HL-60/S4 (cell line): ENCODE measurements around the gene MYADML2.

Source experiments
- in situ Hi-C: fragments of 300-500 bp; cut with MboI; formaldehyde crosslinking; loops from 2 replicates; pipeline ENCODE4 v1.14.3; 2022; ENCODE audit warnings: low sequenced_read_pairs

Gene MYADML2

DNA sequence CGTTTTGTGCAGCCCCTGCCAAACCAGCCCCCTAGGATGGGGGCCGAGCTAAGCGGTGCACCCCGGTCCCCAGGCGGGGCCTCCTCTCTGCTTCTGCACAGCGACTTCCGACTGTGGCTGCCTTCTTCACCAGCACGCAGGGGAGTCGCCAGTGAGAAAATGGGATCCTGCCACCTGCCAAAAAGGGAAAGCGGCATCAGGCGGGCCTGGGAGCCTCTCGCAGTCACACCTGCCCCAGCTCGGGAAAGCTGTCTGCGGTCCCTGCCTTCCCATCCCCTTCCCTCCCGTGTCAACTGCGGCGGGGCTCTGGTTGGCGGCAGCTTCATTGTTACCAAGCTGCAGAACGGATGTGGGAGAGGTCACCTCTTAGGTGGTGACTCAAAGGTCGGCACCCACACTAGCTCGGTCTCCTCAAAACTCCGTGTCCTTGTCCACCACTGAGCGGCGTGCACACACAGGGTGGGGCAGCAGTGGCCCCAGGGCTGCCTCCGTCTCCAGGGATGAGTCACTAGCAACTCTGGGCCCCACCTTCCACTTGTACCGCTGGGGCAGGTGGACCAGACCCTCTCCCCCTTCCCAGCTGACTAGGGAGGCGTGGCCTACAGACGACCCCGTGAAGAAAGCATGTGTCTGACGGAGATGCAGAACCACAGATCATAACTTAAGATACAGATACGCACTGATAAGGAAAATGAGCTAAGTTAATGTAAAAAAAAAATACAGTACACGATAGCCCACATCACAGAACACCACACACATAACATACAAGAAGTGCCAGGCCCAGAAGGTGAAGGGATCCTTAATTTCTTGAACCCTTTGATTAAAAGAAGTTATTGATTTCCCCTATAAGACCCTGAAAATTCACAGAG lies 34.4 kb downstream of the MYADML2 start:
- in situ Hi-C loops, result no loop called here

- in situ Hi-C loops, result no loop called here
Observed at GRCh38 chr17:81911969-81912368, 35.1 kb downstream of the MYADML2 start.

- in situ Hi-C loops, result no loop called here
Observed at GRCh38 chr17:81911277-81911961, 35.6 kb downstream of the MYADML2 start, which contains the start of gene PCYT2. Gene PCYT2 (minus strand): TSS chr17:81911399. CDS start chr17:81911355, 44 bp downstream.

DNA sequence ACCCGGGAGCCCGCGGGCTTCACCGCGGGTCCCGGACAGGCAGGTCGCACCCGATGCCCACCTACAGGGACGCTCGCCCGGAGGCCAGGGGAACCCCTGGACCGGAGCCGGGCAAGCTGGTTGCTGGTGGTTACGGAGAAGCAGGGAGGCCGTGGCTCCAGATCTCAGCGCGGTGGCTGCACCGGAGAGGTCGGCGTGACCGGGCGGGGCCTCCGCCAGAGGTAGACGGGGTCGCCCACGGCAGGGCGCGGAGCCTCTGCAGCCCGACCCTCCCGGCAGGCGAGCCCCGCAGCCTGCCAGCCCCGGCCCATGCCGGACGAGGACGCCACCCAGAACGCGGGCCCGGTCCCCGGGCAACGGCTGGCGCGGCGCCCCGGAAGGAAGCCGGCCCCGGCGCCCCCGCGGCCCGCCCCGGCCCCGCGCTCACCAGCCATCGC lies 36.2 kb downstream of the MYADML2 start:
- in situ Hi-C loops, result no loop called here

DNA sequence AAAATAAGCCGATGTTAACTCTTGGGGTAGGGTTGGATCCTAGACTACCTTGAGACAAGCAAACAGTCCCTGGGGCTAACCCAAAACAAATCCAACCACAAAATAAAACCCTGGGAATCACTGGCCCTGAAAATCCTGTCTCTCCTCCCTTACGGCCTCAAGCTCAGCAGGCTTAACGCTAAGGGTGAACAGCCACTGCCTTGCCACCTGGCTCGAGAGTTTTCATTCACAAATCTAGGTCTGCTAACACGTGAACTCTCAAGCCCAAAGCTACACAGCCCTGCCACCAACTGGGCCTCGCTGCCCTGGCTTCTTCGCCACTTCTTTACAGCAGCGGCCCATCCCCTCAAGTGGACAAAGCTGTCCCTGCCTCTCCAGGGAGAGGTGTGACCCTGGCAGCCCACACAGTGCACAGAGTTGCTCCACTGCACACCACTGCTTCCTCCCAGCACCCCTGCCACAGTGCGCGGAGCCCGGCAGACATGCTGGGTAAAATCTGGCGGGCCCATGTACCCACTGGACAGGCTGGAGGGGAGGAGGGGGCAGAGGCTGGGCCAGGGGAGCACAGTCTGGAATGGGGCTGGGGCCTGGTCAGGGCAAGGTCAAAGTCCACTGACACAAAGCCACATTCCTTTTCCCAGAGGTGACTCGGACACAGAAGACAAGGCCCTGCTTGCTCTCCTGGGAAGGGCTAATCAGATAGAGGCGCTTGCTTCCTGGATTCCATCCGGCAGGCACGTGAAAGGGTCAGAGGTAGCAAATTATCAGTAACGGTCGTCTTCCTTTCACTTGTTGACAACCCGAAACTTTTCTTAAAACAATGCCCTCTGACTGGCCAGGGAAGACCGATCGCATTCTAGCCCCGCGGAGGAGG lies 36.8 kb downstream of the MYADML2 start:
- in situ Hi-C loops, result no loop called here

DNA sequence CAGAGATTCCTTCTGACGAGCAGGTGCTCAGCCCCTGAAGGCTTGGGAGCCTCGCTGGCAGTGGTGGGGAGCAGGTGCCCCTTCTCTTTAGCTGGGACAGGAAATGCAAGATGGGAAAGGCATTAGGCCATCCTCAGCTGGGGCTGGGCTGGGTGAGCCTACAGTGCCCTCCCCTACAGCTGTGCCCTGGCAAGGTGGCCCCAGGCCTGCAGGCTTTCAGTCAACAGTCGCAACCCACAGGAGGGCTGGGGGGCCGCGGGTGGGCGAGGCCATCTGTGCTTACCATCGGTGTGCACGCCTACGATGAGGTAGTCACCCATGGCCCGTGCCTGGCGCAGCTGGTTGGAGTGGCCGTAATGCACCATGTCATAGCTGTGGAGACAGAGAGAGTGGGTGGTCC lies 37.8 kb downstream of the MYADML2 start:
- in situ Hi-C loops, result no loop called here

GRCh38 chr17:81908793-81909192 lies 38.2 kb downstream of the MYADML2 start:
- in situ Hi-C loops, result no loop called here

- in situ Hi-C loops, result no loop called here
Observed at GRCh38 chr17:81907219-81908145, 39.6 kb downstream of the MYADML2 start.

DNA sequence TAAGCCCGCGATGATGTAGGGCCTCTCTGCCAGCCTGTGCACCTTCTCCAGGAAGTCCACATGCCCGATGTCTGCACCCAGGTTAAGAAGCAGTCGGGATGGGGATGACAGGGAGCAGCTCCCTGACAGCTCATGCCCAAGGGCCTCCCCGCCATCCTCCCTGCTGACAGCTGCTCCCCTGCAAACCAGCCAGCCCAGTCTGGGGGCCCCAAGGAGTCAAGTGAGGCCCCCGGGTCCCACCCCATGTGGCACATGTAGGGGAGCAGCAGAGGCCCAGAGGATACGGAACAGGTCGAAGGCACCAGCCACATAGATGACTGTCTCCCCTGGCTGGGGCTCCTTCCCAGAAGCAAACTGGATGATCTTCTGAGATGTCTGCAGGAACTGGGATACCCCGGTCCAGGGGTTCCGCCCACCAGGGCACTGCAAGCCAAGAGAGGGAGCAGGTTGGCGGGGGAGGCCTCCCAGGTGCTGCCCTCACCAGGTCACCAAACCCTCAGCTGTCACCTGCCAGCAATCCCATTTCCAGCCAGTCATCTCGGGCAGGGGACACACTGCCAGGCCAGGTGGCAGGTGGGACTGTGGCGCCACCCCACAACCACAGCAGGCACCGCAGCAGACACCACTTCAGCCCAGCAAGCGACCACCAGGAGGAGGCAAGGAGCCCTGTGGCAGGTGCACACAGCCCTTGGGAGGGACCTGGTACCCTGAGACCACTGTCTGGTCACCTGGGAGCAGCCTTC lies 40.4 kb downstream of the MYADML2 start:
- in situ Hi-C loops, result no loop called here

GRCh38 chr17:81905993-81906392 lies 41.0 kb downstream of the MYADML2 start:
- in situ Hi-C loops, result no loop called here

DNA sequence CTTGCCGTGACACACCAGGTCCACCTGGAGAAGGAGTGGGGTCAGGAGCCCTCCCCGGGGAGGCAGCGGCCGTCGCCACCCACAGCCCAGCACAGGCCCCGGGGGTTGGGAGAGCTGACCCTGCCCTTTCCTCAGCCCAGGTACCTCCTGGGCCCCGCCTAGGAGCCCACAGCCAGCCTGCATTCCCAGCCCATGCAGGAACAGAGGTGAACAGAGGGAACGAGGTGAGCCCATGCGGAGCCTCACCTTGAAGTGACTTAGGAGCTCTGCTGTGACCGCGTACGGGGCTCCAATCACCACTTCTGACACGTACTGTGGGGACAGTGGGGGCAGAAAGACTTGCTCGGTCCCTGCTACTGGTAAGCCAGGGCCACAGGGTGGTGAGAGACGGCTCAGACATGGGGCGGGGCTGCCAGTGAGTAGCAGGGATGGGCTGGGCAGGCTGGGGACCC lies 41.6 kb downstream of the MYADML2 start:
- in situ Hi-C loops, result no loop called here

DNA sequence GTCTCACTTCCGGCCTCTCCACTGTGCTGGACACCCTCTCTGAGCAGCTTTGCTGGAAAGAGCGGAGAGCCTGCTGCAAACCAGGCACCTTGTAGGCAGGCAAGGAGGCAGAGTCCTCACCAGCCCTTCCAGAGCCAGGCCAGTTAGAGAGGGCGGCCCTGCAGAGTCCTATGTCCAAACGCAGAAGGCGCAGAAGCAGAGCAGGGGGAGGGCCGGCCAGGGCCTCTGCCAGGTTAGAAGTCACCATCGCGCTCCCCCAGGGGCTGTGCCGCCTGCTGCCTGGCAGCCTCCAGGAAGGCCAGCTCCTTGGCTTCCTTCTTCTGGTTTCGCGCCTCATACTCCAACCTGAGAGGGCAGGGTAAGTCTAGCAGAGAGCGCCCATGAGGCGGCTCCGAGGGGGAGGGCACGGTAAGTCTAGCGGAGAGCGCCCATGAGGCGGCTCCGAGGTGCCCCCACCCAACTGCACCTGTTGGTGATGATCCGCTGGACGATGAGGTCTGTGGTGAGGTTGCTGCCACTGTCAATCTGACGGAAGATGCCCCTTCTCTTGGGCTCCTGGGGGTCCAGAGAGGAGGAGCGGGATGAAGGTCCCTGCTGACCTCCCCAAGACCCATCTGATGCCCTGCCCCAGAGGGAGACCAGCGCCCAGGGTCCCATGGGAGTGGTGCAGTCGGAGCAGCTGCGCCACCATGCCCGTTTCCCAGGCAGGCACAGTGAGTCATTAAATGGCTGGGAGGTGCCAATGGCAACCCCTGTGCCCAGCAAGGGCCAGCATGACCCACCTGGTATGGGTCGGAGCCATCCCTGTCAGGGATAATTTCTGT lies 42.2 kb downstream of the MYADML2 start:
- in situ Hi-C loops, result no loop called here

DNA sequence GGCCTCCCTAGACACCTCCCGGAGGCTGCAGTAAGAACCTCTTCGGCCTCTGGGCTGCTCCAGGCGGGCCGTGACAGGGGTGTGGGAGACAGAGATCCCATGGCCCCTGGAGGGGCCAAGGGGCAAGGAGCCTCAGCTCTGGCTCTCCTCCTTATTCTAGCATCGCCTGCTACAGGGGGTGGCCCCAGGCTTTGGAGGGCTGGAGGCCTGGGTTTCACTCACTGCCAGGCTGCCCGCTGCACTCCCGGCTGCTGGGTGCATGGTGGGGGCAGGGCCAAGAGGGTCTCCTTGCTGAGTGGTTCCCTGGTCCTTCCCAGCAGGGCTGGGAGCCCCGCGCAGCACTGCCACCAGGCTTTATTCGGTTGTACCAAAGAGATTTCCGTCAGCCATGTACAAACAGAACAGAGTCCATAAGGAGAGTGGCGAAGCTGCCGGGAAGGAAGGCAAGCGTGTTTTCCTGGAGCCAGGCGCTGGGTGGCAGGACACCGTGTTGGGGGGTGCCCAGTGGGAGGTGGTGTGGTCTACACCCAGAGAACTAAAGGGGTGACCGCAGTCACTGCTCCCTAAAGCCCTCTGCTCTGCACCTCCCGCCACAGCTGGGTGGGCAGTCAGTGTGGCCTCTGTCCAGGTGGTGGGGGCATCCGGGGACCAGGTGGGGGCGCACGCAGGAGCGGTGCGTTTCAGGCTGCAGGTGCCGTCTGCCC lies 43.0 kb downstream of the MYADML2 start:
- in situ Hi-C loops, result no loop called here

DNA sequence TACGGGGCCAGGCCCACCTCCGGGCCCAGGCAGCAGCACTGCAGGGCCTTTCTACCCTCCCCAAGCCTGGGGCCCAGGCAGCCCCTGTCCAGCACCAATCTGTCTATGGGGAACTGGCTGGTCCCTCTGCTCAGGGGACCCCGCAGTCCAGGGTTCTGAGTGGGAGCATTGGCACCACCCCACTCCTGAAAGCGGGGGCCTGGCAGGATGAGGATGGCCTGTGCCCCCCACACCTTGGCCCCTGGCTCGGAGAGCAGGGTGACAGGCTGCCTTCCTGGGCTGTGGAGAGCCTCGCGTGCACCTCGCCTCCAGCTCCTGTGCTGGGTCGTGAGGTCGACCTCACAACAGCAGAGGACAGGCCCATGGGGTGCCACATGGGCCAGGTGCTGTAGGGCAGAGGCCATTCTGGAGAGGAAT lies 43.6 kb downstream of the MYADML2 start:
- in situ Hi-C loops, result no loop called here

DNA sequence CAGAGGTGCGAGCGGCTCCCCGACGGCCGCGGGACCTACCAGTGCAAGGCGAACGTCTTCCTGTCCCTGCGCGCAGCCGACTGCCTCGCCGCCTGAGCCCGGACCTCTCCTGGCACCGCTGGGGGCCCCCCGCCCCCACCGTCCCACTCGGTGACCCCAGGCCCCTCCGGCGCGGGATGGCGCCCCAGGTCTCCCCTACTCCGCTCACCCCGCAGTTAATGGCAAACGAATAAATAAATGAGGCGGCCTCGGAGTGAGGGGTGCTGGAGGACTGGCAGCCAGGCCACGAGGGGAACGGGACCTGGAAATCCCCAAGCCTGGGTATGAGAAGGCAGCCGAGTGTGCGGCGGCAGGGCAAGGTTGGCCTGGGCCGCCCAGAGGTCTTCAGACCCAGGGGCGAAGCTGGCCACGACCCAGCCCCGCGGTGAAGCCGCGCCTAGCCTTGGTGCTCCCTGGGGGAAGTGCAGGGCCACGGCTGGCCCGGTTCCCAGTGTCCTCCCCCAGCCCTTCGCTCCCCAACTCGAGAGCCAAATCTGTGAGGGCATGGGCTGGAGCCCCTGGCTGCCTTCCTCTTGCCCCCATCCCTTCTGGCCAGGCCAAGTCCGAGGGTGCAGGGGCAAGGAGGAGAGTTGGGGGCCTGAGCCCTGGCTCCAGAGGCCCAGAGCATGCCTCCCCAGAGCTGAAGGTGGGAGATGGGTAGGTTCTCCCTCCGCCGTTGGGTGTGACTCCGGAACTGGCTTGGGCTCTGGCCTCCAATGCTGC lies 44.2 kb downstream of the MYADML2 start:
- in situ Hi-C loops, result no loop called here

GRCh38 chr17:81902023-81902652 lies 44.9 kb downstream of the MYADML2 start, which contains the start of gene NPB:
Gene NPB (plus strand): TSS chr17:81902238. CDS start chr17:81902278, 40 bp downstream.
- in situ Hi-C loops, result no loop called here
